ENCODE results near the gene APCDD1L. TPM values are rescaled to one million over a fixed set of nuclear protein-coding genes. Genes with fewer than 3 reads are reported as not detected.

Gene APCDD1L
- total and polyA plus RNA-seq, 4 donors = 0.11 to 0.32 (median 0.20) TPM; not detected in 1

DNA sequence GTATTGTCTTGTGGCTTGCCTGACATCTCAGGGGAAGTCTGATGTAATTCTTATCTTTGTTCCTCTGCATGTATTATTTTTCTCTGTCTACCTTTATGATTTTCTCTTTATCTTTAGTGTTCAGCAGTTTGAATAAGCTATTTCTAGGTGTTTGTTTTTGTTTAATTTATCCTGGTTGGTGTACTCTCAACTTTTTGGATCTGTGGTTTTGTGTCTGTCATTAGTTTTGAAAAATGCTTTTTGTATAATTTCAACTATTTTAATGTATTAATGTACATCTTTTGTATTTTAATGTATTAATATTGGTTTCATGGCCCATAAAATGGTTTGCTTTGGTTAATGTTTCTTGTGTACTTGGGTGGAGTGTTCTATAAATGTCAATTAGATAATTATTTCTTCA is 15.9 kb upstream of the APCDD1L start:
- no peak overlapping the region for H3K27ac ChIP-seq (ENCODE audit: low read depth, low read length)

DNA sequence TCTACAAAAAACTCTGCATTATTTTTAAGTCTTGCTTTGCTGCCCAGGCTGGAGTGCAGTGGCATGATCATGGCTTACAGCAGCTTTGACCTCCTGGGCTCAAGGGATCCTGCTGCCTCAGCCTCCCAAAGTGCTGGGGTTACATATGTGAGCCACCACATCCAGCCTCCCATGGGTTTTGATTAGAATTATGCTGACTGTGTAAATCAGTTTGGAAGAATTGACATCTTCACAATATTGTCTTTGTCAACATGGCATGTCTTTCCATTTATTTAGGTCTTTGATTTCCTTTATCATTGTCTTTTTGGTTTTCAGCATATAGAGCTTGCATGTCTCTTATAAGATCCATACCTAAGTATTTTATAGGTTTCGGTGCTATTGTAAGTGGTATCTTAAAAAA is 13.2 kb upstream of the APCDD1L start:
- Histone ChIP-seq H3K9me3 (ENCODE audit: control insufficient read depth, insufficient read depth, low read length) (peaks cover 35% of the 10 kb centered on the region), H3K27ac (ENCODE audit: low read depth, low read length) (no peak overlapping the region), H3K36me3 (ENCODE audit: control insufficient read depth, insufficient read depth, low read length) (no peaks in the 10 kb centered on the region), H3K4me1 (ENCODE audit: control insufficient read depth, insufficient read depth, low read length) (peaks cover 4% of the 10 kb centered on the region), H3K4me3 (ENCODE audit: low read depth, low read length) (no peak overlapping the region), H3K27me3 (ENCODE audit: control insufficient read depth, insufficient read depth, low read length) (no peaks in the 10 kb centered on the region)
- DNase-seq (ENCODE audit: low read depth in 4 of 6, low spot score in 6 of 6) = no peak
- WGBS (ENCODE audit: insufficient coverage) = no CpG with 5 or more reads among the region's 1 CpG

More for the DNA sequence above, 15.9 kb upstream of the APCDD1L start:
- Histone ChIP-seq H3K4me3 (ENCODE audit: low read depth, low read length) (no peak overlapping the region), H3K27me3 (ENCODE audit: control insufficient read depth, insufficient read depth, low read length) (no peaks in the 10 kb centered on the region), H3K9me3 (ENCODE audit: control insufficient read depth, insufficient read depth, low read length) (peaks cover 33% of the 10 kb centered on the region), H3K36me3 (ENCODE audit: control insufficient read depth, insufficient read depth, low read length) (no peaks in the 10 kb centered on the region), H3K4me1 (ENCODE audit: control insufficient read depth, insufficient read depth, low read length) (no peaks in the 10 kb centered on the region)
- DNase-seq (ENCODE audit: low read depth in 4 of 6, low spot score in 6 of 6) = no peak

DNA sequence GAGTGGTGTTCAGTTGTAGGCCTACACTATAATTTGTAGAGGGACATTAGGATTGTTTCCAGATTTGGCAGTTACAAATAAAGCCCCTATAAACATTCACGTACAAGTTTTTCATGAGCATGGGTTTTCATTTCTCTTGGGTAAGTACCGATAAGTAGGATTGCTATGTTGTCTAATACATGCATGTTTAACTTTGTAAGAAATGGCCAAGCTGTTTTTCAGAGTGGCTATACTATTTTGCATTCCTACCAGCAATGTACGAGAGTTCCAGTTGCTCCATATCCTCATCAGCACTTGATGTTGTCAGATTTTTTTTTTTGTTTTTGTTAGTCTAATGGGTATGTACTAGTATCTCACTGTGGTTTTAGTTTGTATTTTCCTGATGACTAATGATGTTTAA is 11.2 kb upstream of the APCDD1L start:
- no peaks in the 10 kb centered on the region for H3K27me3 ChIP-seq (ENCODE audit: control insufficient read depth, insufficient read depth, low read length)
- no peaks in the 10 kb centered on the region for H3K36me3 ChIP-seq (ENCODE audit: control insufficient read depth, insufficient read depth, low read length)
- H3K9me3 ChIP-seq (ENCODE audit: control insufficient read depth, insufficient read depth, low read length) = peaks cover 26% of the 10 kb centered on the region
- no peak overlapping the region for H3K27ac ChIP-seq (ENCODE audit: low read depth, low read length)
- H3K4me1 ChIP-seq (ENCODE audit: control insufficient read depth, insufficient read depth, low read length) = peaks cover 9% of the 10 kb centered on the region
- DNase-seq (ENCODE audit: low read depth in 4 of 6, low spot score in 6 of 6) = no peak
- no peak overlapping the region for H3K4me3 ChIP-seq (ENCODE audit: low read depth, low read length)
- WGBS (ENCODE audit: insufficient coverage) = no CpG with 5 or more reads among the region's 3 CpGs

DNA sequence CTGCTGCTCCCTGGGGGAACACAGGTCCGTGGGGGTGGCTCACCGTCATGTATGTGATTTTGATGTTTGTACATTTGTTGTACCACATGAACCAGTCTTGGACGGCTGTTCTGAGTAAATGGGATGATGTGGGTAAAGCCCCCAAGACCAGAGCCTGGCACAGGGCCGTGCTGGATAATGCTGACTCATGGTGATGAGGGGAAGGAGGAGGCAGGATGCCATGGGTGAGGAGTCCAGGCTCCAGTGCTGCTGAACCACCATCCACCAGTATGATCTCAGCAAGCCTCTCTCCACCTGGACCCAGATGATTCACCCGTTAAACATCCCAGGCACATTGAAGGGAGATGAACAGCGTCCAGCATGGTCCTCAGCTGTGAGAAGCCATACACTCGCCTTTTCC is 9.6 kb upstream of the APCDD1L start:
- peaks cover 2% of the 10 kb centered on the region for H3K27me3 ChIP-seq (ENCODE audit: control insufficient read depth, insufficient read depth, low read length)
- no peak for DNase-seq (ENCODE audit: low read depth in 4 of 6, low spot score in 6 of 6)
- no peak overlapping the region for H3K27ac ChIP-seq (ENCODE audit: low read depth, low read length)
- 81% methylated on average over 7 of the region's 7 CpGs for WGBS (ENCODE audit: insufficient coverage)
- no peaks in the 10 kb centered on the region for H3K36me3 ChIP-seq (ENCODE audit: control insufficient read depth, insufficient read depth, low read length)
- H3K4me3 ChIP-seq (ENCODE audit: low read depth, low read length) = no peak overlapping the region
- peaks cover 9% of the 10 kb centered on the region for H3K4me1 ChIP-seq (ENCODE audit: control insufficient read depth, insufficient read depth, low read length)
- peaks cover 15% of the 10 kb centered on the region for H3K9me3 ChIP-seq (ENCODE audit: control insufficient read depth, insufficient read depth, low read length)

DNA sequence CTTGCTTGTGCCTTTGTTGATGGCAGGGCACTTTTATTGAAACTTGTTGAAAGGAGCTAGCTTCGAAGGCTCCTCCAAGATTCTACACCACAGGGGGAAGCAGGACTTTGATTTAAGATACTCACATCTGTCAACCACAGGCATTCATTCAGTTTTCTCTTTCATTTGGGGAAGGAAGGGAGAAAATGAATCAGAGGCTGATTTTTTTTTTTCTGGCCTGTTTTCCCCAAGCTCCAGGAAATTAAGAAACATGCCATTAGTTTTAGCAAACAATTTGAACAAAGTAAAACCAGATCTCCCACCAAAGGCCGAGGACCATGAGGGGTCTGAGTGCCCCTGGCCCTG is 8.7 kb upstream of the APCDD1L start:
- DNase-seq (ENCODE audit: low read depth in 4 of 6, low spot score in 6 of 6) = peak in 1 of 6 donors; percentile 38
- Histone ChIP-seq H3K9me3 (ENCODE audit: control insufficient read depth, insufficient read depth, low read length) (peaks cover 12% of the 10 kb centered on the region), H3K27ac (ENCODE audit: low read depth, low read length) (no peak overlapping the region), H3K4me1 (ENCODE audit: control insufficient read depth, insufficient read depth, low read length) (peaks cover 9% of the 10 kb centered on the region), H3K36me3 (ENCODE audit: control insufficient read depth, insufficient read depth, low read length) (no peaks in the 10 kb centered on the region), H3K27me3 (ENCODE audit: control insufficient read depth, insufficient read depth, low read length) (peaks cover 2% of the 10 kb centered on the region), H3K4me3 (ENCODE audit: low read depth, low read length) (no peak overlapping the region)
- WGBS (ENCODE audit: insufficient coverage) = no CpG with 5 or more reads among the region's 2 CpGs

DNA sequence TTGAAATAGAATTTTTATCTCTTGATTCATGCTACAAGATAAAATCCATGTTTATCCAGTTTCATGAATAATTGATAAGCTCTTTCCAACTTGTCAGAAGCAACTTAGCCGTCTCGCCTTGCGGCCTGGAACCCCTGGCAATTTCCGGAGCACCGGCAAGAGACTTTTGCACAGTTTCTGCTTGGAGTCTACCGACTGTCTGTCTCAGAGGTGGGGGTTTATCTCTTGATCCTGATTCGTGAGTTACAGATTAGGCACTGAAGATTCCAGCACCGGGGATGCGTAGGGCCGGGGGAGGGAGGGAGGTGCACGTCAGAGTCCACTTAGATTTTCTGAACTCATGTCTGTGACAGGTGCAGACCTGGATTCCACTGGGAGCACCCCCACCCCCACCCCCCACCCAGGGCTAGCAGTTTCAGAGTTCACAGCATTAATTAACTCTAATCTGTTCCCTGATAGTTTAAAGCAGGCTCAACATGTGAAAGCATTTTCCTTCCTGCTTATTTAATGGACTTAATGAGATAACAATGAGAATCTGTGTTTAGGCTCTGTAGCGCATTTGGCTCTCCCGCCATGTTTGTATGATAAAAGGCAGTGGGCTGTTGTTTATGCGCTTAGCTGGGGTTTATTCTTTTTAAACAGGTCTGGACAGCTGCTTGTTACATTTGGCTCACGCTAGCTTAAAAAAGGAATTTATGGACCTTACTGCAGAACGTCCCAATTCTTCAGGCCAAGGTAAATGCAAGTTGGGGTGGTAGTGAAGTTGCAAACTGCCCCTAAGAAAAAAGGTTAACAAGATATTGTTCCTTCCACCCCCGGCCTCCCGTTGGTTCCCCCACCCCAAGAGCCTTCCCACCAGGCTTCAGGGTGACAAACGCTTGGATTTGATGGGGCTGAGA is 8.1 kb upstream of the APCDD1L start:
- no peak overlapping the region for H3K4me3 ChIP-seq (ENCODE audit: low read depth, low read length)
- H3K4me1 ChIP-seq (ENCODE audit: control insufficient read depth, insufficient read depth, low read length) = peaks cover 9% of the 10 kb centered on the region
- H3K9me3 ChIP-seq (ENCODE audit: control insufficient read depth, insufficient read depth, low read length) = peaks cover 10% of the 10 kb centered on the region
- no peak overlapping the region for H3K27ac ChIP-seq (ENCODE audit: low read depth, low read length)
- DNase-seq (ENCODE audit: low read depth in 4 of 6, low spot score in 6 of 6) = peak in 2 of 6 donors; percentile 43
- H3K36me3 ChIP-seq (ENCODE audit: control insufficient read depth, insufficient read depth, low read length) = no peaks in the 10 kb centered on the region
- 37% methylated on average over 7 of the region's 19 CpGs for WGBS (ENCODE audit: insufficient coverage)
- peaks cover 2% of the 10 kb centered on the region for H3K27me3 ChIP-seq (ENCODE audit: control insufficient read depth, insufficient read depth, low read length)

DNA sequence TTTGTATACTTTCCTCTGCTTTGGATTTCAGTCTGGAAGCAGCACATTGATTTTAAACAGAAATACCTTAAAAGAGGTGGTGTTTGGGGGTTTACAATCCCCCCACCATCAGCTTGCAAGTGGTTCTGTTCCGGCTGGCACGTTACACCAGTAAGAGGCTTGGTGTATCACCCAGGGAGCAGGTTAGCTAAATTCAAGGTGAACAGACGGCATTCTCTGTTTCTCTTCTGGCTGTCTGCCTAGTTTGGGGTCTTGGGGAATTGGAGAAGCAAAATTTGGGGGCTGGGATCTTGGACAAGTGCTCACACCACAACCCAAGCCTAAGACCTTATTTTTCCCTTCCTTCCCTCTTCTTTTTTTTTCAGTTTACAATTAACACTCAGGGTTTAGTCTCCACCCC is 7.5 kb upstream of the APCDD1L start:
- peak in 1 of 6 donors; percentile 74 for DNase-seq (ENCODE audit: low read depth in 4 of 6, low spot score in 6 of 6)
- Histone ChIP-seq H3K27ac (ENCODE audit: low read depth, low read length) (no peak overlapping the region), H3K4me1 (ENCODE audit: control insufficient read depth, insufficient read depth, low read length) (peaks cover 9% of the 10 kb centered on the region), H3K9me3 (ENCODE audit: control insufficient read depth, insufficient read depth, low read length) (peaks cover 8% of the 10 kb centered on the region), H3K4me3 (ENCODE audit: low read depth, low read length) (no peak overlapping the region), H3K27me3 (ENCODE audit: control insufficient read depth, insufficient read depth, low read length) (peaks cover 2% of the 10 kb centered on the region), H3K36me3 (ENCODE audit: control insufficient read depth, insufficient read depth, low read length) (no peaks in the 10 kb centered on the region)
- WGBS (ENCODE audit: insufficient coverage) = no CpG with 5 or more reads among the region's 3 CpGs

DNA sequence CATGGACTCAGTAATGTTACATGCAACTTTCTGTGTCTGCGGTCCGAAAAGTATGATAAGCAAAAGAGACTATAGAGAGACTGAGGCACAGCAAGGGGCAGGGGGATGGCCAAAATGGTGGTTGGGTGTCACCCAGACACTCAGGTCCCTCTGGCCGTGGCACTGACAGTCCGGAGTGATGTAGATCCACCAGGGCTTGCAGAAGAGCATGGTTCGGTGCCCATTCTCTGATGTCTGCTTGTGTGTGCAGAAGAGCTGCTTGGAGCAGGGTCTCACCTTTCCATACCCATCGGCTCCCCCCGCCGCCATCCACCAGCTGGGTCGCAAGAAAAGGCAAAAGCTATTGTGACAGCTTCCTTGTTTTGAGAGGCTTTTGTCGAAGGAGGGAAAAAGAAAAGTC is 6.6 kb upstream of the APCDD1L start:
- Histone ChIP-seq H3K4me3 (ENCODE audit: low read depth, low read length) (no peak overlapping the region), H3K4me1 (ENCODE audit: control insufficient read depth, insufficient read depth, low read length) (peaks cover 9% of the 10 kb centered on the region), H3K27ac (ENCODE audit: low read depth, low read length) (no peak overlapping the region), H3K27me3 (ENCODE audit: control insufficient read depth, insufficient read depth, low read length) (peaks cover 5% of the 10 kb centered on the region), H3K9me3 (ENCODE audit: control insufficient read depth, insufficient read depth, low read length) (peaks cover 8% of the 10 kb centered on the region), H3K36me3 (ENCODE audit: control insufficient read depth, insufficient read depth, low read length) (no peaks in the 10 kb centered on the region)
- 95% methylated on average over 3 of the region's 10 CpGs for WGBS (ENCODE audit: insufficient coverage)
- DNase-seq (ENCODE audit: low read depth in 4 of 6, low spot score in 6 of 6) = no peak

DNA sequence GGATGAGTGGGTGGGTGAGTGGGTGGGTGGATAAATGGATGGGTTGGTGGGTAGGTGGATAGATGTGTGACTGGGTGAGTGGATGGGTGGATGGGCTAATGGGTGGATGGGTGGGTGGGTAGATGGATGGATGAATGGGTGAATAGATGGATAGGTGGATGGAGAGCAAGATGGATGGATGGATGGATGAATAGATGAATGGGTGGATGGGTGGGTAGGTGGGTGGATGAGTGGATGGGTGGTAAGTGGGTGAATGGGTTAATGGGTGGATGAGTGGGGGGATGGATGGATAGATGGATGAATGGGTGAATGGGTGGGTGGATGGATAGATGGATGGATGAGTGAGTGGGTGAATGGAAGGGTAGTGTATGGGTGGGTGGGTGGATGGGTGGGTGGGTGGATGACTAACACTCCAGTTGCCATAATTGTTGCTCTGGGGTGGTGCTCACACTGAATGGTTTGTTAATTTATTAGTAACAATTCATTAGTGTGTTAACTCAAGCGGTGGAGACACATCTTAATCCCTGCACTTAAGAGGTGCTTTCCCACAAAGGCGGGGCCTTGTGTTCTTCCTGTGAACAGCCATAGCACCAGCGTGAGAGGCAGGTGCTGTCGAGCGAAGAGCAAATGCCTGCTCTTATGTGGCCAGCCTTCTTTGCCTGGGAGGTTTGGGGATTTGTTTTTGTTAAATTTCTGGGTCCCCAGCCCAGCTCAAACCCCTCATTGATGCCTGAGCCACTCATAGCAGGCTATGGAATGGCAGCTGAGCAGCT is 4.9 kb upstream of the APCDD1L start:
- 80% methylated on average over 1 of the region's 5 CpGs for WGBS (ENCODE audit: insufficient coverage)

More for the DNA sequence above, 4.9 kb upstream of the APCDD1L start:
- Histone ChIP-seq H3K27me3 (ENCODE audit: control insufficient read depth, insufficient read depth, low read length) (peaks cover 16% of the 10 kb centered on the region), H3K27ac (ENCODE audit: low read depth, low read length) (no peak overlapping the region), H3K36me3 (ENCODE audit: control insufficient read depth, insufficient read depth, low read length) (no peaks in the 10 kb centered on the region), H3K9me3 (ENCODE audit: control insufficient read depth, insufficient read depth, low read length) (no peaks in the 10 kb centered on the region), H3K4me3 (ENCODE audit: low read depth, low read length) (no peak overlapping the region), H3K4me1 (ENCODE audit: control insufficient read depth, insufficient read depth, low read length) (peaks cover 9% of the 10 kb centered on the region)
- no peak for DNase-seq (ENCODE audit: low read depth in 4 of 6, low spot score in 6 of 6)

Measured in spinal cord (tissue), 10 donors.